K562 (cell line): ENCODE measurements around the gene PFN3.

Experiments used
- CHD4 ChIP-seq: fragments of 200-600 bp; sonication (generic); IDR thresholded peaks from 3 replicates; pipeline ENCODE4 v1.6.1; 2012; ENCODE audit warnings: low read depth, mild to moderate bottlenecking, mixed read lengths, low read length, inconsistent platforms; ENCODE audit not compliant: insufficient read depth, insufficient replicate concordance, poor library complexity, severe bottlenecking
- RAD51 ChIP-seq: fragments of 450-650 bp; IDR thresholded peaks from 2 replicates; pipeline ENCODE4 v1.7.1; 2016; ENCODE audit warnings: low read depth, mild to moderate bottlenecking, borderline replicate concordance
- SP2 ChIP-seq: IDR thresholded peaks from 2 replicates; pipeline ENCODE4 v1.6.1; 2011; ENCODE audit warnings: mild to moderate bottlenecking, low read depth, low read length, moderate library complexity; ENCODE audit not compliant: poor library complexity, severe bottlenecking; ENCODE audit errors: extremely low read depth
- ZFX ChIP-seq: sonication (generic); formaldehyde crosslinking; IDR thresholded peaks from 2 replicates; pipeline ENCODE4 v1.8.0; 2022; ENCODE audit warnings: mild to moderate bottlenecking, missing genetic modification reagents, moderate library complexity
- ZNF143 ChIP-seq: sonication (generic); formaldehyde crosslinking; IDR thresholded peaks from 2 replicates; pipeline ENCODE4 v1.9.0; 2022; ENCODE audit warnings: mild to moderate bottlenecking, missing genetic modification reagents
- TF ChIP-seq, protein P1 (sequence below): fragments of 450-650 bp; IDR thresholded peaks from 2 replicates; pipeline ENCODE4 v1.6.1; 2018; ENCODE audit not compliant: partially characterized antibody

DNA sequence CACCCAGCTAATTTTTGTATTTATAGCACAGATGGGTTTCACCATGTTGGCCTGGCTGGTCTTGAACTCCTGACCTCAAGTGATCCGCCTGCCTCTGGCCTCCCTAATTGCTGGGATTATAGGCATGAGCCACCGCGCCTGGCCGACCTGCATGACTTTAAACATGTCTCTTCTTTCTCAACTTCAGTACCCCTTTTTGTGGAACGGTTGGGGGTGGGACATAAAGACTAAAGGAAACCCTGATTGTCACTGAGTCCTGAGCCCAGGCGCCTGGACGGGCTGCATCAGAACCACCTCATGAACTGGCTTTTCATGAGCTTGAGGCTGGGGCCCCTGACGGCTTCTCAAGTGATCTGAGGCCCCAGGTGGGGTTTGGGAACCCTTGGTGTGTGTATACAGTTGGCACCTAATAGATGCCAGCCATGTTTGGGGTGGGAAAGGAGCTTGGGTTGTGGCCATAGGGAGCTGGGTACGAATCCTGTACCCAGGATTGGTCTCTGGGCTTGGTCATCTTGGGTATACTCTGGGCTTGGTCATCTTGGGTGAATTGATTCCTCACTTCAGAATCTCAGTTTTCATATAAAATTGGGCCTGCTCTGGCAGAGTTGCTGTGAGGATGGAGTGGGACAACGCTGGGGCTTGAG, 28.2 kb upstream of the PFN3 start:
- TF ChIP-seq CHD4 (no peak), ZNF143 (no peak), ZFX (CRISPR knock-in tag) (no peak), RAD51 (no peak), SP2 (no peak)
- TF ChIP-seq, protein P1, sequence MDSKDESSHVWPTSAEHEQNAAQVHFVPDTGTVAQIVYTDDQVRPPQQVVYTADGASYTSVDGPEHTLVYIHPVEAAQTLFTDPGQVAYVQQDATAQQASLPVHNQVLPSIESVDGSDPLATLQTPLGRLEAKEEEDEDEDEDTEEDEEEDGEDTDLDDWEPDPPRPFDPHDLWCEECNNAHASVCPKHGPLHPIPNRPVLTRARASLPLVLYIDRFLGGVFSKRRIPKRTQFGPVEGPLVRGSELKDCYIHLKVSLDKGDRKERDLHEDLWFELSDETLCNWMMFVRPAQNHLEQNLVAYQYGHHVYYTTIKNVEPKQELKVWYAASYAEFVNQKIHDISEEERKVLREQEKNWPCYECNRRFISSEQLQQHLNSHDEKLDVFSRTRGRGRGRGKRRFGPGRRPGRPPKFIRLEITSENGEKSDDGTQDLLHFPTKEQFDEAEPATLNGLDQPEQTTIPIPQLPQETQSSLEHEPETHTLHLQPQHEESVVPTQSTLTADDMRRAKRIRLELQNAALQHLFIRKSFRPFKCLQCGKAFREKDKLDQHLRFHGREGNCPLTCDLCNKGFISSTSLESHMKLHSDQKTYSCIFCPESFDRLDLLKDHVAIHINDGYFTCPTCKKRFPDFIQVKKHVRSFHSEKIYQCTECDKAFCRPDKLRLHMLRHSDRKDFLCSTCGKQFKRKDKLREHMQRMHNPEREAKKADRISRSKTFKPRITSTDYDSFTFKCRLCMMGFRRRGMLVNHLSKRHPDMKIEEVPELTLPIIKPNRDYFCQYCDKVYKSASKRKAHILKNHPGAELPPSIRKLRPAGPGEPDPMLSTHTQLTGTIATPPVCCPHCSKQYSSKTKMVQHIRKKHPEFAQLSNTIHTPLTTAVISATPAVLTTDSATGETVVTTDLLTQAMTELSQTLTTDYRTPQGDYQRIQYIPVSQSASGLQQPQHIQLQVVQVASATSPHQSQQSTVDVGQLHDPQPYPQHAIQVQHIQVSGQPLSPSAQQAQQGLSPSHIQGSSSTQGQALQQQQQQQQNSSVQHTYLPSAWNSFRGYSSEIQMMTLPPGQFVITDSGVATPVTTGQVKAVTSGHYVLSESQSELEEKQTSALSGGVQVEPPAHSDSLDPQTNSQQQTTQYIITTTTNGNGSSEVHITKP: no peak
